NCI-H524 (cell line): ENCODE data around the gene SRMS.
A peak's percentile ranks its signal among the peaks of the same experiment; 100 is the strongest.

Experiments
- DNase-seq, 2 experiments: peaks; one replicate each; lab custom pipeline; 2025; lab: John Stamatoyannopoulos, UW

SRMS gene

GRCh38 chr20:63537525-63538203 is 9.9 kb downstream of the SRMS start:
- DNase-seq = peak; percentile 26 to 70

GRCh38 chr20:63536997-63537524 is 10.5 kb downstream of the SRMS start, which contains the start of gene PTK6:
PTK6 (minus strand) TSS chr20:63537376; CDS start chr20:63537314, 62 bp downstream.
- DNase-seq = no peak

GRCh38 chr20:63536241-63536977 is 11.1 kb downstream of the SRMS start:
- DNase-seq = no peak

GRCh38 chr20:63534831-63535651 is 12.5 kb downstream of the SRMS start:
- DNase-seq = no peak

GRCh38 chr20:63534427-63534830 is 13.1 kb downstream of the SRMS start:
- no peak for DNase-seq

GRCh38 chr20:63533871-63534393 is 13.6 kb downstream of the SRMS start:
- DNase-seq = no peak

- DNase-seq = no peak
These were observed 14.2 kb downstream of the SRMS start for GRCh38 chr20:63533388-63533787.

GRCh38 chr20:63532449-63532971 is 15.0 kb downstream of the SRMS start:
- DNase-seq = no peak

- no peak for DNase-seq
These were observed 15.7 kb downstream of the SRMS start for GRCh38 chr20:63531686-63532448.

- no peak for DNase-seq
These were observed 16.8 kb downstream of the SRMS start for GRCh38 chr20:63530788-63531160.

- DNase-seq = no peak
These were observed 17.4 kb downstream of the SRMS start for GRCh38 chr20:63529861-63530787.

GRCh38 chr20:63529180-63529860 is 18.2 kb downstream of the SRMS start:
- no peak for DNase-seq

- no peak for DNase-seq
These were observed 20.4 kb downstream of the SRMS start for GRCh38 chr20:63527184-63527583.

- DNase-seq = no peak
These were observed 21.6 kb downstream of the SRMS start for GRCh38 chr20:63525971-63526370.

GRCh38 chr20:63525185-63525584 is 22.4 kb downstream of the SRMS start:
- no peak for DNase-seq

GRCh38 chr20:63522981-63523611 is 24.5 kb downstream of the SRMS start:
- no peak for DNase-seq

GRCh38 chr20:63522091-63522868 is 25.3 kb downstream of the SRMS start:
- no peak for DNase-seq

GRCh38 chr20:63521602-63522001 is 25.9 kb downstream of the SRMS start:
- no peak for DNase-seq
